ENCODE results near the gene LEO1.
"Not testable (repeated sequence)": the region's sequence is repeated elsewhere in the genome, so short reads cannot be mapped to it uniquely, and the experiment has no call there.

LEO1 gene

DNA sequence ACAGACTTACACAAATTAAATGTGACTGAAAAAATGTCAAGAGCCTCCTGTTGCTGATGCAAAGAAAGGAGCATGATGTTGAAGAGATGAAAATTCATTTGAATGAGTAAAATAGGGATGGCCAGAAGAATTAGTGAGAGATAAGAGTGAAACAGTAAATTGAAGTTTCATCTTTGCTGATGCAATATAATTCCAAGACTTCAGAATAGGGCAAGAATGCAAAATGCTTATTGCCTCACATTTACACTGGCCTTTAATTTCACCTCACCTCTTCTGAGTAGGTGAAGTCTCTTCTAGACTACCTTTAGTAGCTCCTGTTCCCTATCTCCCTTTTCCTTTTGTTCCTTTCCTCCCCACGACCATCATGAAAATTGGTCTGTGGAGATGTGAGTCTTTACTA lies 32.1 kb upstream of the LEO1 start:
- DNase-seq (ENCODE audit: low spot score): no peak

DNA sequence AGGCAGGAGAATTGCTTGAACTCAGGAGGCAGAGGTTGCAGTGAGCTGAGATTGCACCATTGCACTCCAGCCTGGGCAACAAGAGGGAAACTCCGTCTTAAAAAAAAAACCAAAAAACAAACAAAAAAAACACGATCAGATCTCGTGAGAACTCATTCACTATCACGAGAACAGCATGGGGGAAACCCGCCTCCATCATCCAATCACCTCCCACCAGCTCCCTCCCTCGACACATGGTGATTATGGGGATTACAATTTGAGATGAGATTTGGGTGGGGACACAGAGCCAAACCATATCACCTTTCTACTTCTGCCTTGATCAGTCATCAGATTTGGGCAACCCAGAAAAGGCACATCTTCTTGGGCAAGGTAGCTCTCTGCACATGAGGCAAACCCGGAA lies 31.5 kb upstream of the LEO1 start:
- not testable (repeated sequence) for DNase-seq (ENCODE audit: low spot score)

DNA sequence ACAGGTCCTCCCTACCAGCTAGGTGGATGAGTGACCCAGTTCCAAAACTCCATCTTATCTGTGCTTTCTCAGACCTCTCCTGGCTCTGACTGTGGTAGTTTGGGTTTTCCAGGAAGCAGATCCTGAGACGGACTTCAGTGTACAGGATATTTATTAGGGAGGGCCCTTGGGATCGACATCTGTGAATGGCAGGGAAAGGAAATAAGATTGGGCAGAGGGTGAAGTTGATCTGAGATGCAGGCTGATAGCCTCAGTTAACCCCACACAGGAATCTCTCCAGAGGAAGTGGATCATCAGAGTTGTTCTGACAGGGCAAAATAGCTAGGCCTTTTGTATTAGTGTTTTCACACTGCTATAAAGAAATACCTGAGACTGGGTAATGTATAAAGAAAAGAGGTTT lies 30.8 kb upstream of the LEO1 start:
- DNase-seq (ENCODE audit: low spot score): no peak

DNA sequence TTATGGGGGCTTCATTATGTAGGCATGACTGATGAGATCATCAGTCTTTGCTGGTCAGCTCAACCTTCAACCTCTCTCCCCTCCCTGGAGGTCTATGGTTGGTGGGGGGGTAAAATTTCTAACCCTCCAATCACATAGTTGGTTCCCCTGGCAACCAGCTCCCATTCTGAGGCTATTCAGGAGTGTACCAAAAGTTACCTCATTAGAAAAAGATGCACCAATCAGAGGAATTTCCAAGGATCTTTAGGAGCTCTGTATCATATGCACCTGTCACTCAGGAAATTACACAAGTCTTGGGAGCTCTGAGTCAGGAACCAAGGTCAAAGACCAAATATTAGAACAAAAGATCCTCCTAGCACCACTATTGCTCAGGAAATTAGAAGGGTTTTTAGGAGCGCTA lies 21.4 kb upstream of the LEO1 start:
- DNase-seq (ENCODE audit: low spot score): peak; percentile 56

DNA sequence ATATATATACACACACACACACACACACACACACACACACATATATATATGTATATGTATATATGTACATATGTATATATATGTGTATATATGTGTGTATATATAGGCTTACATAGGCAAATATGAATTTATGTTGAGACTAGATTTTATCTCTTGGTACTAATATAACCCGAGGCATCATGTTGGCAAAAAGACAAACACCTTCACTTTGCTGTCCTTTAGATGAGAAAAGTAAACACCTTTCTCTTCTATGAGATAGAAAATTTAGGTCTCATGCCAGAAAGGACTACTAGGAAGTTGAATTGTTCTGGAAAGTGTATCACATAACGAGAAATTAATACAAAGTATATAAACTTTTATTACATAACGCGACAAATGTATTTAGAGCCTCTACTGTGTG lies 19.6 kb upstream of the LEO1 start:
- DNase-seq (ENCODE audit: low spot score): no peak

DNA sequence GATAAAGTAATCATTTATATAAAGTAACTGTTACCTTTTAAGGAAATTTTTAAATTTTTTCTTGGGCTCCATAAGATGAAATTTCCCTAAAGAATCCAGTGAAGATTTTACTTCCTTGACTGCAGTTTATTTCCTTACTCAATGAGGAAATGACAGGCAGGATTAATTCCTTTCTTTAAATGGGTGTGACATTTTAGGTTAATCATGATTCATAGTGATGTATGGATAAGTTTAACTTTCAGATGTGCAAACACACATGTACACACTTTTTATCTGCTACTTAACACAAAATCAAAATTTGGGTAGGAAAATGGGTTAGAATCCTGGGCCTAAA lies 11.2 kb upstream of the LEO1 start:
- DNase-seq (ENCODE audit: low spot score): no peak

DNA sequence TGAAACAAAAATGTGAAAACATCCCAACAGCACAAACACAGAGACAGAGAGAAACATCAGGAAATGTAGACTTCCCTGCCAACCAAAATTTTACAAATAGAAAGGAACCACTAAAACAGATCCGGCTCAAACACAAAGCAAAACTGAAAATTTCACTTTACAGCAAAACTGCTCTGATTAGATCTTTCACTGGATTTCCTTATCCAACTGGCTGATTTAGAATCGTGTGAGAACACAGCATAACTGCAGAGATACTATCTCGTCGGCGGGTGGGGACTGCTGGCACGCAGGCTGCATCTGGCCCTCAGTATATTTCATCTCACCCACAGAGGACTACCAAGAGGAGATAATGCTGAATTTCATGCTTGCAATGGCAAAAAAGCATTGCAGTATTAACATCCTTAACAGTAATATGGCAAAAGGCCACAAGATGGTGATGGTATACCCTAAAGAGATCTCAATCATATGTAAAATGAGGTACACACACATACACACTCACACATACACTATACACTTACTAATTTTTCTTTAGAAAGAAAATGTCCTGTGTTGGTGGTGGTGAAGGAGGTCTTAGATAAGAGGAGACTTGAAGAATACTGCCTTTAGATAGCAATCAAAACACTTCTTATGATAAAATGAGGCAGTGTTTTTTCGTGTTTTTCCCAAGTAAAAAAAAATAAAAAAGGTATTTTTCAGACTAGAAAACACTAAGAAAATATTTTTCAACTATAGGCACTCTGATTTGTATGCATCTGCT lies 10.6 kb upstream of the LEO1 start:
- DNase-seq (ENCODE audit: low spot score): peak; percentile 92

DNA sequence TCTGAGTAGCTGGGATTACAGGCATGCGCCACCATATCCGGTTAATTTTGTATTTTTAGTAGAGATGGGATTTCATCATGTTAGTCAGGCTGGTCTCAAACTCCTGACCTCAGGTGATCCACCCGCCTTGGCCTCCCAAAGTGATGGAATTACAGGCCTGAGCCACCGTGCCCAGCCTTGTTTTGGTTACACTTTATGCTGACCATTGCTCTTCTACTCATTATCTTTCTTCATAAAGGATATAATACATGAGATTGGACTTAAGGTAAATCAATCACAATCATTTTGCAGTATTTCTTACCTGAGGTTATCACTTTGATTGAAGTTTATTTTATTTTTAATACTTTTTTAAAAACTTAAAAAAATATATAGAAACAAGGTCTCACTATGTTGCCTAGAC lies 2.2 kb upstream of the LEO1 start:
- no peak for DNase-seq (ENCODE audit: low spot score)

DNA sequence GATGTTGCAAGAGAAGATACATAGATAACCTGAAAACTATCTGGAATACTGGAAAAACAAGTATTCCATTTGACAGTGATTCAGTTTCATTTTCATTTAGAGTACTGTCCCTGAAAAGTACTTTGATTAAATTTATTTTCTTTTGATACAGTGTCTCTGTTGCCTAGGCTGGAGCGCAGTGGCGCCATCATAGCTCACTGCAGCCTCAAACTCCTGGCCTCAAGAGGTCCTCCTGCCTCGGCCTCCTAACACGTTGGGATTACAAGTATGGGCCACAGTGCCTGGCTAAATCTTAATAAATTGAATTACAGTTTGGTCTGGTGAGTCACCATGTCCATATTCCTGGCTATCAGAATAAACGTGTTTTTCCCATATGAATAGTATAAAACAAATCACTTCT lies 1.6 kb upstream of the LEO1 start:
- no peak for DNase-seq (ENCODE audit: low spot score)

DNA sequence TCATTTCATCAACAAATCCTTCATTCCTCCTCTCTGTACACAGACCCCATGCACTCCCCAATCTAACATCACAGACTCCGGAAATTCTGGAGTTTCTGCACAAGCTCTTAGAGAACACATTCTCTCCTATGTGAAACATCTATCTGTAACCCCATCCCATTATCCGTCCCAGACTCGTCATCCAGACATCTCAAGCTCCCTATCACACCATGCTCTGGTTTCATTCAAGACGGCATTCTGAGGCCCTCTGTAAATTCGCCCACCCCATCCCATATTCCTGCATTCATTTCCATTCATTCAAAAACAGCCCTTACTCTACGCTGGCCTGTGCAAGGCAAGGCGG lies 575 bp downstream of the LEO1 start:
- DNase-seq (ENCODE audit: low spot score): peak; percentile 49

DNA sequence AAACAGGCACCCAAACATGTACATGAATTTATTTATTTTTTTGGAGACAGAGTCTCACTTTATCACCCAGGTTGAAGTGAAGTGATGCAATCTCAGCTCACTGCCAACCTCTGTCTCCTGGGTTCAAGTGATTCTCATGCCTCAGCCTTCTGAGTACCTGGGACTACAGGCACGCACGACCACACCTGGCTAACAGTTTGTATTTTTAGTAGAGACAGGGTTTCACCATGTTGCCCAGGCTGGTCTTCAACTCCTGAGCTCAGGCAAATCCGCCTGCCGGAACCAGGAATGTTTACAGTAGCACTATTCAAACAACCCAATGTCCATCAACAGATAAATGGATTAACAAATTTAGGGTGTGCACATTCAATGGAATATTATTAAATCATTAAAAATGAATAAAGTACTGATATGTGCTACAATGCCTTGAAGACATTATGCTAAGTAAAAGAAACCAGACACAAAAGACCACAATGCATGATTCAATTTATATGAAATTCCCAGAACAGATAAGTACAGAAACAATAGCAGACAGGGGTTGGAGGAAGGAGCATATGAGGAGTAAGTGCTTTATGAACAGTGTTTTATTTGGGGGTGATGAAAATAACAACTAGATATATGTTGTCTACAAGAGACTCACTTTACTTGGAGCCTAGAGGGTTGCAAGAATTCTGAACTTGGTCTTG lies 1.3 kb downstream of the LEO1 start:
- DNase-seq (ENCODE audit: low spot score): no peak

DNA sequence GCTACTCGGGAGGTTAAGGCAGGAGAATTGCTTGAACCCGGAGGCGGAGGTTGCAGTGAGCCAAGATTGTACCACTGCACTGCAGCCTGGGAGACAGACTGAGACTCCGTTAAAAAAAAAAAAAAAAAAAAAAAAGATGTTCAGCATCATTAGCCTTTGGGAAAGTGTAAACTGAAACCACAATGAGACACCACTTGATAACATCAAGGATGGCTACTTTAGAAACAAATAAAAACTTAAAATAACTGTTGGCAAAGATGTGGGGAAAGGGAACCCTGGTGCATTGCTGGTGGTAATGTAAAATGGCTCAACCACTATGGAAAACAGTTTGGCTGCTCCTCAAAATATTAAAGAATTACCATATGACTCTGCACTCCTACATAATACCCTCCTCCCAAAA lies 1.9 kb downstream of the LEO1 start:
- no peak for DNase-seq (ENCODE audit: low spot score)

DNA sequence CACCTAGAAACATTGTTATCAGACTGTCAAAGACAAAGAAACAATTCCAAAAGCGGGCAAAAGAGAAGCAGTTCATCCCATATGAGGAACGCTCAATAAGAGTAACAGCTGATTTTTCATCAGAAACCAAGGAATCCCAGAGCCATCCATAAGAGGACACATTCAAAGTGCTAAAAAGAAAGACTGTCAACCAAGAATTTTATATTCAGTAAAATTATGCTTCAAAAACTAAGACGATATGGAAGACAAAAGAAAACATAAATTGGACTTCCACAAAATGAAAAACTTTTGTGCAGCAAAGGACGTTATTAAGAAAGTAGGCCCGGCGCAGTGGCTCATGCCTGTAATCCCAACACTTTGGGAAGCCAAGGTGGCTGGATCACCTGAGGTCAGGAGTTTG lies 4.0 kb downstream of the LEO1 start:
- no peak for DNase-seq (ENCODE audit: low spot score)

DNA sequence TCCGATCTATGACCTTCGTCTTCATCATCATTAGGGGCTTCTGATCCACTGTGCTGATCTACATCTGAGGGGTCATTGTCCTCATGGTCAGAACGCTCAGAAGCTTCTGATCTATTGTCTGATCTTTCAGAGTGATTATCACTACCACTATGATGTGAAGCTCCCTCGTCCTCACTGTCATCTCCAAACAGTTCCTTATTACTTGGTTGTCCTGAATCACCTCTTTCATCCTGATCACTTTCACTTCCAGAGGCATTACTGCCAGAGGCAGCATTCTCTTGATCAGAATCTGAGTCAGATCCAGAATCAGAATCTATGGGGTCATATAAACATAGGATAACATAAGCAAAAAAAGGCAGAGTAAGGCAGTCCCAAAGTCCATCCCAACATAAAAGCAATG lies 5.4 kb downstream of the LEO1 start:
- DNase-seq (ENCODE audit: low spot score): no peak

DNA sequence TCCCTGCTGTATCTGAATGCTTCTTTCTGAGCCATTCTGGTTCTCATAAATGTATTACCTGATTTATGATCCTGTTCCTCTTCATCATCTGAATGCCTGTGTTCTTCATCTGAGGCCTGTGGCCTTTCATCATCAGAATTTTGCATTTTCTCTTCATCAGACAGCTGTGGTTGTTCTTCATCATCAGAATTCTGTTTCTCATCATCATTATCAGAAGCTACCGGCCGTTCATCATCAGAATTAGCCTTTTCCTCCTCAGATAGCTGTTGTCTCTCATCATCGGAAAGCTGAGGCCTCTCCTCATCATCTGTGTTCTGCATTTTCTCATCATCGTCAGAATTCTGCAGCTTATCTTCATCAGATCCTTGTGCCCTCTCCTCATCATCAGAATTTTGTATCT lies 5.9 kb downstream of the LEO1 start:
- DNase-seq (ENCODE audit: low spot score): no peak

DNA sequence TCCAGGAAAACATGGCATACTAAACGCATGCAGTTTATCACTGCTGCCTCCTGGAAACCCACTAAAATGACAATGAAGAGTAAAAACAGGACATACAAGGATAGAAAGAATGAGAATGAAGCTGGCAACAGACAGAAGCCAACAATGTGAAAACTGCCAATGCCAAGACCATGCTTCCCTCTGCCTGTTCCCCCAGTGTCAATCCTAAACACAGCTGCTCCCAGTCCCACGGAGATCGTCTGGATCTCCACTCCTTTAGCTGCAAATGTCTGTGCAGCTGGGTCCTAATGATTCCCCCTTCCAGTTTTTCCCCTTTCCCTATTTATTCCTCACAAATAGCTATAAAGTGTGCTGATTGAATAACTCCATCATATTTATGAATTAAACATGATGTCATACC lies 16.1 kb downstream of the LEO1 start:
- DNase-seq (ENCODE audit: low spot score): no peak

DNA sequence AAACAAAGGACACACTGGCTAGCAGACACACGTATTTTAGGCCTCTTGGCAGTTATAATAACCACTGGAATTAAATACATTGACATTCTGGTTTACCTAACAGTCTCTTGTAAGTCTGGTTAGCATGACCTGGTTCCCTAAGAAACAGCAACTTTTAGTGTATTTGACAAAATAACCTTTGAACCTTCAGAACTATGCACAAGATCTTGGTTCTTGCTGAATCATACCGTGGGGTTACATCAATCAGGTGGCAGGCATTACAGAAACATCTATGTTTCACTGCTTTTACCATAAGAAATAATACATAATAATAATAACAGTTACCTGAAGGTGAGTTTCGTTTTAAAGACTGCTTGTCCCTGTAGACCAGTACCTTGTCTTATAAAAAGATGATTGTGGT lies 18.8 kb downstream of the LEO1 start:
- no peak for DNase-seq (ENCODE audit: low spot score)

DNA sequence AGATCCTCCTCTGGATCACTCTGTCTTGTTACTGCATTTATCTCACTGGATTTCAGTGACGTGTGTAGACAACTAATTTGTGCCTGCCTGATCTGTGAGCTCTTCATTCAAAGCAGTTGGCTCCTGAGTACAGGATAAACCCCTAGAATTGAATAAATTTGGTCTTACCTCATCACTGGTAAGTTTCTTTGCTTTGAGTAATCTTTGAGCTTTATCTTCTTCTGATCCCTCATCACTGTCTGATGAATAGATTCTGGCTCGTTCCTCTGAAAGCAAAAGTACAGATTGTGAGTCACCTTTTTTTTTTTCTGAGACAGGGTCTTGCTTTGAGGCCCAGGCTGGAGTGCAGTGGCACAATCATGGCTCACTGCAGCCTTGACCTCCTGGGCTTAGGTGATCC lies 24.5 kb downstream of the LEO1 start:
- DNase-seq (ENCODE audit: low spot score): no peak

DNA sequence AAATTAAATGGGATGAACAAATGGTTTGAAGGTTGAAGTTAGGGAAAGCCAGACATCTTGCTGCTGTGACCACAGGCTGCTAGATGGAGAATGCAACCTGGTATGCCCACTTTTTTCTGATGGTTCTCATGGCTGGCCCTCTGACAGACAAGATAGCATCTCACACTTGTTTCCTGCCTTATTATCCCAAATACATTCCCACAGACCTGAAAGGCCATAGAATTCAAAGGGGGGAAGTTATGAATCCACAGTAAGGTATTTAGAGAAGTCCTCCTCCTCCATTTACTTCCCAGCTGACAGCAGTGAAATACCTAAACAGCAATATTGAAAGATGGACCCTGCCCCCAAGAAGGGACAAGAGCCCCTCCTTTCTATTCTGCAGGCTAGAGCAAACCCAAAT lies 32.4 kb downstream of the LEO1 start:
- no peak for DNase-seq (ENCODE audit: low spot score)

DNA sequence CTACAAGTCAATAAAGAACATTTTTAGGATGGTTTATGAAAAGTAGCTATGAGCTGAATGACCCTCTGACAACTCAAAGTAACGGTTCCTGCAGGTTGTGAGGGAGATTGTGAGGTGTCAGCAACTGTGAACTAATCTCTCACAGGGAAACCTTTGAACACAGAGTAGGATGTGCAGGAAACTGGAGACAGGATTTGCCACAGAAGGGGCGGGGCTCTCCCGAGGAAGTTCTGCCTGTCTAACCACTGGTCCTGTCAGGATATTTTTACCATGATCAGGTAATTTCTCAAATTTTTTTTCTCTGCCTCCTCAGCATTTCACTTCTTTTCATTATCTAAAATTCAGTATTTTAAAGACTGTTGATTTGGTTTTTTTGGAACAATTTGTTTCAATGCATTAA lies 33.3 kb downstream of the LEO1 start:
- DNase-seq (ENCODE audit: low spot score): no peak

DNA sequence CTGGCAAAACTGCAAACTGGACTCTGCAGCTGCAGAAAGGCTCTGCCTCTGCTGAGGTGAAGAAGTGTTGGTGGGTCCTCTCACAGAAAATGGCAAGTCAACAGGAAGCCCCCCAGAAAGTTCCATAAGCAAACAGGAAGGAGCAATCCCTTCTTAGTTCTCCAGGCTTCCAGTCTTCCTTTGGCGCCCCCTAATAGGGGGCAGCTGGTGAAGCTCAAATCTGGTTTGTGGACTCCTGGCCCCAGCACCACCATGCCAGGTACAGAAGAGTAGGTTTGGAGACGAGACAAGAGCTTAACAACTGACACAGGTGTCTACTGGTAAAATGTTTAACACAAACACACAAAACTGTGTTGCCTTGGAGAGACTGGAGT lies 35.5 kb downstream of the LEO1 start:
- DNase-seq (ENCODE audit: low spot score): no peak

DNA sequence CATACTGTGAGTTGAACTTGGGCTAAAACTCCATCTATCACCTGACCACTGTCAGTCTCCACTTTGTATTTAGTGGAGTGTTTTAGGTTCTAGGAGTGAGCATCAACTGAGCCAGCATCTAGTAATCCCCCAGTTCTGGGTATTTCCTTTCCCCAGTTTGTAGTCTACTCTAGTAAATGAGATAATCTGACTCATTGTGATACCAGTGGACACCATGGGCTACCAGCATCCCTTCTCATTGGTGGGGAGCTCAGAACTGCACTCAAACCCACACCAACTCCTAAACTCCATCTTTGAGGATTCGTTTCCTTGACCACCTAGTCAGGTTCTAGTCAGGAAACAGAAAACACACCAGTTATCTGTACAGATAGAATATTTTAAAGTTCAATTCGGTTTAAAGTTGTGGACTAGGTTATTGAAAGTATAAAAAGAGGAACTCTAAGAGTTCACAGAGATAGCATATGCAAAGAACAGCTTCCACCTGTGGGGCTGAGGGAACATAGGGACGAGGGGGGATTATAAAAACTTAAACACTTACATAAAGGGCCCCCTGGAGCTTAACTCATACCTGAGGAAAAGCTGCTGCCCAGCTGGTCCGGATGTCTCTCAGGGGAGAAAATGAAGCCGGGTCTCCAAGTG lies 36.0 kb downstream of the LEO1 start:
- no peak for DNase-seq (ENCODE audit: low spot score)

DNA sequence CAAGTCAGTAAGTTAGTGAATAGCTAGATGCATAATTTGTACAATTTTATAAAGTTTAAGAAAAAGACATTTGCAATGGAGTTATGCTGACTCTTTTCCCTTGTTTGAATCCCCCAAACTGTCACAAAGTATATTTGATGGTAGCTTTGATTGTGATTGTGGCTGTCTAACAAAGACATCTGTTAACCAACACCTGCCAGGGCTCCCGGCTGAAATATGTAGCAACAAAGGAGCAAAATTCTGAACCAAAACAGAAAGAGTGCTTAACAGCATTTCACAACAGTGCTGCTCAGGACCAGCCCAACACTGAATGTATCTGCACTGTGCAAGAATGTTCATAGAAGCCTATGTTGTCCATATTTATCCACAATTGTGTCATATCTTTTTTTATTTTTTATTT lies 39.4 kb downstream of the LEO1 start:
- no peak for DNase-seq (ENCODE audit: low spot score)

DNA sequence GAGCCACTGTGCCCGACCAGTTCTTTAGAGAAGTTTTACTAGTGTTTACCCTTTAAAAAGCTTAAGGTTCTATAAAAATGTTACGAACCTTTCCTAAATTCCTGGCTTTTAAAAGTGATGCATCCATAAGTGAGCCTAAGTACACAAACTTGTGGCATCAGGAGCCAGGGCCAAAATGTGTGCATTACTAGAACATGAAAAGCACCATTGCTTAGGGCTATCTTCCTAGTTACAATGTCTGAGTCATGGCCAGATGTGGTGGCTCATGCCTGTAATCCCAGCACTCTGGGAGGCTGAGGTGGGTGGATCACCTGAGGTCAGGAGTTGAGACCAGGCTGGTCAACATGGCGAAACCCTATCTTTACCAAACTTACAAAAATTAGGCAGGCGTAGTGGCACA lies 39.9 kb downstream of the LEO1 start:
- DNase-seq (ENCODE audit: low spot score): no peak
